ENCODE data around the gene RETREG3. TPM values are rescaled to one million over a fixed set of nuclear protein-coding genes. Genes with fewer than 3 reads are reported as not detected.

RETREG3 gene
- total and polyA plus RNA-seq, 2 experiments from 2014 or later: 8.0 to 38.2 TPM

DNA sequence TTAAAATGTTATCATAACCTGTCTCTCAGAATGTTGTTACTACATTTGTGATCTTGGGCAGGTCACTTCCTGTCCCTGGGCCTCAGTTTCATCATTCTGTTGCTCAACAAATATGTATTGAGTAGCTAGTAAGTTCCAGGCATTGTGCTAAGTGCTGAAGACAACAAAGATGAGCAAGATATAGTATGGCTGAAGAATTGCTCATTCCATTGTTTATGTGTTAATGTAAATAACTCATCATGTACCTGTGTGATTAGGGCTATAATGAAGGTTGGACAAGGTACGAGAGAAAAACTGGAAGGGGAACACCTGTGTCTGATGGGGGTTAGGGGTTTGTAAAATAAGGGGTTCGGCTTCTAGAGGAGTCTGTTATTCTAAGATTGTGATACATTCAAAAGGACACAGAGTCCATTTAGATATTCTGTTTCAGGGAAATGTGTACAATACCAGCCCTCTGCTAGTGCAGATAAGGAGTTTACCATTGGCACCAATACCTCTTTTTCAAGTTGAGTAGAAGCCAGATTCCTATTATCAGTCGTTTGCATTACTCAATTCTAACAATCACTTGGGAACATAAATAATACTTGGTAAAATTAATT, 20.3 kb upstream of the RETREG3 start:
- TF ChIP-seq ZNF114 (CRISPR knock-in tag; IDR thresholded peaks at IDR 0.05) (no peak), EZH2 (IDR thresholded peaks at IDR 0.05; ENCODE audit: low read depth, unreplicated experiment) (no peak), CREB1 (CRISPR knock-in tag; IDR thresholded peaks at IDR 0.05; ENCODE audit: low read depth) (no peak), ZNF331 (CRISPR knock-in tag; IDR thresholded peaks at IDR 0.05; ENCODE audit: low read depth) (no peak), EZH2phosphoT487 (IDR thresholded peaks at IDR 0.05; ENCODE audit: unreplicated experiment) (no peak), NANOG (IDR thresholded peaks at IDR 0.05; ENCODE audit: borderline replicate concordance) (no peak), REST (IDR thresholded peaks at IDR 0.05; ENCODE audit: unreplicated experiment) (no peak), POLR2AphosphoS5 (IDR thresholded peaks at IDR 0.05; ENCODE audit: low read depth) (no peak), JUNB (IDR thresholded peaks at IDR 0.05; ENCODE audit: unreplicated experiment) (no peak), CTCF (conservative IDR thresholded peaks at IDR 0.05; ENCODE audit: low read depth in 2 of 2) (no peak), STAT1 (IDR thresholded peaks at IDR 0.05; ENCODE audit: unreplicated experiment) (no peak)
- TF ChIP-seq, protein P1, sequence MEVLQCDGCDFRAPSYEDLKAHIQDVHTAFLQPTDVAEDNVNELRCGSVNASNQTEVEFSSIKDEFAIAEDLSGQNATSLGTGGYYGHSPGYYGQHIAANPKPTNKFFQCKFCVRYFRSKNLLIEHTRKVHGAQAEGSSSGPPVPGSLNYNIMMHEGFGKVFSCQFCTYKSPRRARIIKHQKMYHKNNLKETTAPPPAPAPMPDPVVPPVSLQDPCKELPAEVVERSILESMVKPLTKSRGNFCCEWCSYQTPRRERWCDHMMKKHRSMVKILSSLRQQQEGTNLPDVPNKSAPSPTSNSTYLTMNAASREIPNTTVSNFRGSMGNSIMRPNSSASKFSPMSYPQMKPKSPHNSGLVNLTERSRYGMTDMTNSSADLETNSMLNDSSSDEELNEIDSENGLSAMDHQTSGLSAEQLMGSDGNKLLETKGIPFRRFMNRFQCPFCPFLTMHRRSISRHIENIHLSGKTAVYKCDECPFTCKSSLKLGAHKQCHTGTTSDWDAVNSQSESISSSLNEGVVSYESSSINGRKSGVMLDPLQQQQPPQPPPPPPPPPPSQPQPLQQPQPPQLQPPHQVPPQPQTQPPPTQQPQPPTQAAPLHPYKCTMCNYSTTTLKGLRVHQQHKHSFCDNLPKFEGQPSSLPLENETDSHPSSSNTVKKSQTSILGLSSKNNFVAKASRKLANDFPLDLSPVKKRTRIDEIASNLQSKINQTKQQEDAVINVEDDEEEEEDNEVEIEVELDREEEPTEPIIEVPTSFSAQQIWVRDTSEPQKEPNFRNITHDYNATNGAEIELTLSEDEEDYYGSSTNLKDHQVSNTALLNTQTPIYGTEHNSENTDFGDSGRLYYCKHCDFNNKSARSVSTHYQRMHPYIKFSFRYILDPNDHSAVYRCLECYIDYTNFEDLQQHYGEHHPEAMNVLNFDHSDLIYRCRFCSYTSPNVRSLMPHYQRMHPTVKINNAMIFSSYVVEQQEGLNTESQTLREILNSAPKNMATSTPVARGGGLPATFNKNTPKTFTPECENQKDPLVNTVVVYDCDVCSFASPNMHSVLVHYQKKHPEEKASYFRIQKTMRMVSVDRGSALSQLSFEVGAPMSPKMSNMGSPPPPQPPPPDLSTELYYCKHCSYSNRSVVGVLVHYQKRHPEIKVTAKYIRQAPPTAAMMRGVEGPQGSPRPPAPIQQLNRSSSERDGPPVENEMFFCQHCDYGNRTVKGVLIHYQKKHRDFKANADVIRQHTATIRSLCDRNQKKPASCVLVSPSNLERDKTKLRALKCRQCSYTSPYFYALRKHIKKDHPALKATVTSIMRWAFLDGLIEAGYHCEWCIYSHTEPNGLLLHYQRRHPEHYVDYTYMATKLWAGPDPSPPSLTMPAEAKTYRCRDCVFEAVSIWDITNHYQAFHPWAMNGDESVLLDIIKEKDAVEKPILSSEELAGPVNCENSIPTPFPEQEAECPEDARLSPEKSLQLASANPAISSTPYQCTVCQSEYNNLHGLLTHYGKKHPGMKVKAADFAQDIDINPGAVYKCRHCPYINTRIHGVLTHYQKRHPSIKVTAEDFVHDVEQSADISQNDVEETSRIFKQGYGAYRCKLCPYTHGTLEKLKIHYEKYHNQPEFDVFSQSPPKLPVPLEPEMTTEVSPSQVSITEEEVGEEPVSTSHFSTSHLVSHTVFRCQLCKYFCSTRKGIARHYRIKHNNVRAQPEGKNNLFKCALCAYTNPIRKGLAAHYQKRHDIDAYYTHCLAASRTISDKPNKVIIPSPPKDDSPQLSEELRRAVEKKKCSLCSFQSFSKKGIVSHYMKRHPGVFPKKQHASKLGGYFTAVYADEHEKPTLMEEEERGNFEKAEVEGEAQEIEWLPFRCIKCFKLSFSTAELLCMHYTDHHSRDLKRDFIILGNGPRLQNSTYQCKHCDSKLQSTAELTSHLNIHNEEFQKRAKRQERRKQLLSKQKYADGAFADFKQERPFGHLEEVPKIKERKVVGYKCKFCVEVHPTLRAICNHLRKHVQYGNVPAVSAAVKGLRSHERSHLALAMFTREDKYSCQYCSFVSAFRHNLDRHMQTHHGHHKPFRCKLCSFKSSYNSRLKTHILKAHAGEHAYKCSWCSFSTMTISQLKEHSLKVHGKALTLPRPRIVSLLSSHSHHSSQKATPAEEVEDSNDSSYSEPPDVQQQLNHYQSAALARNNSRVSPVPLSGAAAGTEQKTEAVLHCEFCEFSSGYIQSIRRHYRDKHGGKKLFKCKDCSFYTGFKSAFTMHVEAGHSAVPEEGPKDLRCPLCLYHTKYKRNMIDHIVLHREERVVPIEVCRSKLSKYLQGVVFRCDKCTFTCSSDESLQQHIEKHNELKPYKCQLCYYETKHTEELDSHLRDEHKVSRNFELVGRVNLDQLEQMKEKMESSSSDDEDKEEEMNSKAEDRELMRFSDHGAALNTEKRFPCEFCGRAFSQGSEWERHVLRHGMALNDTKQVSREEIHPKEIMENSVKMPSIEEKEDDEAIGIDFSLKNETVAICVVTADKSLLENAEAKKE (CRISPR knock-in tag; IDR thresholded peaks at IDR 0.05): no peak
- TF ChIP-seq, protein P2, sequence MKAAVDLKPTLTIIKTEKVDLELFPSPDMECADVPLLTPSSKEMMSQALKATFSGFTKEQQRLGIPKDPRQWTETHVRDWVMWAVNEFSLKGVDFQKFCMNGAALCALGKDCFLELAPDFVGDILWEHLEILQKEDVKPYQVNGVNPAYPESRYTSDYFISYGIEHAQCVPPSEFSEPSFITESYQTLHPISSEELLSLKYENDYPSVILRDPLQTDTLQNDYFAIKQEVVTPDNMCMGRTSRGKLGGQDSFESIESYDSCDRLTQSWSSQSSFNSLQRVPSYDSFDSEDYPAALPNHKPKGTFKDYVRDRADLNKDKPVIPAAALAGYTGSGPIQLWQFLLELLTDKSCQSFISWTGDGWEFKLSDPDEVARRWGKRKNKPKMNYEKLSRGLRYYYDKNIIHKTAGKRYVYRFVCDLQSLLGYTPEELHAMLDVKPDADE (IDR thresholded peaks at IDR 0.05): no peak
- H3K27ac ChIP-seq (ENCODE audit: low read depth): no peak overlapping the region
- H3K4me2 ChIP-seq: no peak overlapping the region
- no peaks in the 10 kb centered on the region for H3K4me1 ChIP-seq (ENCODE audit: insufficient read depth)
- H3K27me3 ChIP-seq (ENCODE audit: insufficient read depth): no peaks in the 10 kb centered on the region
- no peak overlapping the region for H3K4me3 ChIP-seq
- H3K9me2 ChIP-seq (ENCODE audit: insufficient read depth): no peaks in the 10 kb centered on the region
- H3K4me3 Mint-ChIP-seq: no peak overlapping the region
- H3K36me3 ChIP-seq (ENCODE audit: insufficient read depth): no peaks in the 10 kb centered on the region
- H3K27me3 Mint-ChIP-seq (ENCODE audit: insufficient read depth, low read depth, poor library complexity): peaks cover 3% of the 10 kb centered on the region
- no peaks in the 10 kb centered on the region for H3K79me2 ChIP-seq (replicated peaks; ENCODE audit: insufficient read depth)
- H3K9me3 Mint-ChIP-seq: no peaks in the 10 kb centered on the region; the same call in 2 of the 3 replicates
- no peak overlapping the region for H3K27ac Mint-ChIP-seq
- ATAC-seq: no peak
- H3K36me3 Mint-ChIP-seq (ENCODE audit: low read depth): no peaks in the 10 kb centered on the region
- no peak for DNase-seq (ENCODE audit: low spot score)
- no peaks in the 10 kb centered on the region for H3K4me1 Mint-ChIP-seq
- no peaks in the 10 kb centered on the region for H4K20me1 ChIP-seq (replicated peaks; ENCODE audit: insufficient read depth)
- H3F3A ChIP-seq (replicated peaks; ENCODE audit: low read depth): no peaks in the 10 kb centered on the region
- H2AFZ ChIP-seq: no peak overlapping the region
